HG02943 (cell line): Measurements from ENCODE around the gene BUB1B.

Experiments
- ATAC-seq: cut with Tn5 transposase; IDR thresholded peaks from one replicate; pipeline ENCODE4 v1.9.1; 2021; ENCODE audit warnings: mild to moderate bottlenecking, low read depth, moderate library complexity; ENCODE audit not compliant: unreplicated experiment

BUB1B gene

GRCh38 chr15:40238532-40239403, 77.9 kb downstream of the BUB1B start, which contains the start of gene PAK6:
TSS of gene PAK6 (plus strand) at chr15:40239063. CDS start at chr15:40264786, 25,723 bp downstream.
- no peak for ATAC-seq

GRCh38 chr15:40239404-40239692, 78.5 kb downstream of the BUB1B start:
- no peak for ATAC-seq

- ATAC-seq, result no peak
Measured at GRCh38 chr15:40239693-40240618, 79.1 kb downstream of the BUB1B start.

- no peak for ATAC-seq
Measured at GRCh38 chr15:40240619-40241221, 79.9 kb downstream of the BUB1B start.

- ATAC-seq, result no peak
Measured at GRCh38 chr15:40241269-40242212, 80.7 kb downstream of the BUB1B start.

GRCh38 chr15:40242213-40242599, 81.3 kb downstream of the BUB1B start:
- ATAC-seq, result no peak

GRCh38 chr15:40242601-40243000, 81.7 kb downstream of the BUB1B start:
- ATAC-seq, result no peak

- no peak for ATAC-seq
Measured at GRCh38 chr15:40243126-40243810, 82.4 kb downstream of the BUB1B start.

GRCh38 chr15:40244961-40245523, 84.2 kb downstream of the BUB1B start:
- no peak for ATAC-seq

- no peak for ATAC-seq
Measured at GRCh38 chr15:40245666-40246450, 85.0 kb downstream of the BUB1B start.

GRCh38 chr15:40246496-40247280, 85.8 kb downstream of the BUB1B start:
- no peak for ATAC-seq

- no peak for ATAC-seq
Measured at GRCh38 chr15:40247406-40247971, 86.6 kb downstream of the BUB1B start.

- no peak for ATAC-seq
Measured at GRCh38 chr15:40248006-40248783, 87.3 kb downstream of the BUB1B start.

GRCh38 chr15:40249477-40250303, 88.8 kb downstream of the BUB1B start:
- no peak for ATAC-seq

GRCh38 chr15:40250304-40250656, 89.4 kb downstream of the BUB1B start:
- no peak for ATAC-seq
